Lower leg skin (tissue), 3 donors: ENCODE data around the gene ACTG2.

Experiments
- POLR2A ChIP-seq, 2 donors: fragments of 450-650 bp; IDR thresholded peaks; one replicate each; pipeline ENCODE4 v1.6.1; 2016 to 2017; ENCODE audit warnings: antibody characterized with exemption in 2 of 2, mild to moderate bottlenecking in 1 of 2, moderate library complexity in 1 of 2
- TF ChIP-seq, protein P1 (sequence below), 3 donors: fragments of 450-650 bp; IDR thresholded peaks; one replicate each; pipeline ENCODE4 v1.5.1; 2016; ENCODE audit warnings: antibody characterized with exemption in 3 of 3, mild to moderate bottlenecking in 3 of 3, moderate library complexity in 2 of 3

- TF ChIP-seq, protein P1, sequence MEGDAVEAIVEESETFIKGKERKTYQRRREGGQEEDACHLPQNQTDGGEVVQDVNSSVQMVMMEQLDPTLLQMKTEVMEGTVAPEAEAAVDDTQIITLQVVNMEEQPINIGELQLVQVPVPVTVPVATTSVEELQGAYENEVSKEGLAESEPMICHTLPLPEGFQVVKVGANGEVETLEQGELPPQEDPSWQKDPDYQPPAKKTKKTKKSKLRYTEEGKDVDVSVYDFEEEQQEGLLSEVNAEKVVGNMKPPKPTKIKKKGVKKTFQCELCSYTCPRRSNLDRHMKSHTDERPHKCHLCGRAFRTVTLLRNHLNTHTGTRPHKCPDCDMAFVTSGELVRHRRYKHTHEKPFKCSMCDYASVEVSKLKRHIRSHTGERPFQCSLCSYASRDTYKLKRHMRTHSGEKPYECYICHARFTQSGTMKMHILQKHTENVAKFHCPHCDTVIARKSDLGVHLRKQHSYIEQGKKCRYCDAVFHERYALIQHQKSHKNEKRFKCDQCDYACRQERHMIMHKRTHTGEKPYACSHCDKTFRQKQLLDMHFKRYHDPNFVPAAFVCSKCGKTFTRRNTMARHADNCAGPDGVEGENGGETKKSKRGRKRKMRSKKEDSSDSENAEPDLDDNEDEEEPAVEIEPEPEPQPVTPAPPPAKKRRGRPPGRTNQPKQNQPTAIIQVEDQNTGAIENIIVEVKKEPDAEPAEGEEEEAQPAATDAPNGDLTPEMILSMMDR (IDR thresholded peaks at IDR 0.05) = no peak
- no peak for TF ChIP-seq POLR2A (IDR thresholded peaks at IDR 0.05)
Measured at GRCh38 chr2:73868204-73868978, 24.4 kb upstream of the ACTG2 start.
